Measurements from ENCODE around the gene TNFRSF1A. TPM values are rescaled to one million over a fixed set of nuclear protein-coding genes. Genes with fewer than 3 reads are reported as not detected.

Gene TNFRSF1A
- total and polyA plus RNA-seq, 10 donors = 22.5 to 578 (median 211) TPM

DNA sequence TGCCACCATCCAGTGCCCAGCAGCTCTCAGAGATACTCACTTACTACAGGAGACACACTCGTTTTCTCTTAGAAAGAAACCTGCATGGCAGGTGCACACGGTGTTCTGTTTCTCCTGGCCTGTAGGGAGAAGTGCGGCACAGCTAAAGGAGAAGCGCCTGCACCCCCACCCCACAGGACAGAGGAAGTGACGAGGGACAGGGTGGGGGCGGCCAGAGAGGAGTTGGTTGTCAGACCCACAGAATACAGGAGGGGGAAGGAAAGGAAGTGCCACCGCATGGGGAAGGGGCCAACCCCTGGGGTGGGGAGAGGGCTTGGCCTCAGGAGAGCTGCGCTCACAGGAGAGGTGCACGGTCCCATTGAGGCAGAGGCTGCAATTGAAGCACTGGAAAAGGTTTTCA is 8.8 kb downstream of the TNFRSF1A start:
- Histone ChIP-seq H3K9me3 (no peaks in the 10 kb centered on the region), H3K36me3 (peaks cover 2 to 72% (median 66%) of the 10 kb centered on the region in 6 donors), H3K4me1 (peaks cover 72 to 100% (median 97%) of the 10 kb centered on the region in 6 donors), H3K4me3 (peak overlapping the region in 3 of 8 donors; percentile 13 to 89 (median 15)), H3K27me3 (replicated peaks in 1 of 7) (peaks cover 0 to 63% (median 0%) of the 10 kb centered on the region in 7 donors), H3K27ac (peak overlapping the region; percentile 57 to 99 (median 96))
- TF ChIP-seq, protein P1, sequence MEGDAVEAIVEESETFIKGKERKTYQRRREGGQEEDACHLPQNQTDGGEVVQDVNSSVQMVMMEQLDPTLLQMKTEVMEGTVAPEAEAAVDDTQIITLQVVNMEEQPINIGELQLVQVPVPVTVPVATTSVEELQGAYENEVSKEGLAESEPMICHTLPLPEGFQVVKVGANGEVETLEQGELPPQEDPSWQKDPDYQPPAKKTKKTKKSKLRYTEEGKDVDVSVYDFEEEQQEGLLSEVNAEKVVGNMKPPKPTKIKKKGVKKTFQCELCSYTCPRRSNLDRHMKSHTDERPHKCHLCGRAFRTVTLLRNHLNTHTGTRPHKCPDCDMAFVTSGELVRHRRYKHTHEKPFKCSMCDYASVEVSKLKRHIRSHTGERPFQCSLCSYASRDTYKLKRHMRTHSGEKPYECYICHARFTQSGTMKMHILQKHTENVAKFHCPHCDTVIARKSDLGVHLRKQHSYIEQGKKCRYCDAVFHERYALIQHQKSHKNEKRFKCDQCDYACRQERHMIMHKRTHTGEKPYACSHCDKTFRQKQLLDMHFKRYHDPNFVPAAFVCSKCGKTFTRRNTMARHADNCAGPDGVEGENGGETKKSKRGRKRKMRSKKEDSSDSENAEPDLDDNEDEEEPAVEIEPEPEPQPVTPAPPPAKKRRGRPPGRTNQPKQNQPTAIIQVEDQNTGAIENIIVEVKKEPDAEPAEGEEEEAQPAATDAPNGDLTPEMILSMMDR (IDR thresholded peaks at IDR 0.05 in 8 of 11, conservative IDR thresholded peaks at IDR 0.05 in 3 of 11) = peak in 1 of 11 experiments; percentile 35
- TF ChIP-seq POLR2A (IDR thresholded peaks at IDR 0.05) (no peak), POLR2AphosphoS5 (IDR thresholded peaks at IDR 0.05) (peak; percentile 36 to 69 (median 58))
- intact Hi-C loops (cut with DNase I; ENCODE audit: low total_unique reads) = loop anchor here (10.0 kb wide), 2 partner anchors 132 to 212 kb away; no protein-coding TSS in a partner anchor
- peak; percentile 92 for DNase-seq
- WGBS, 5 donors = 34 to 62% (median 50%) methylated on average over 9 of the region's 9 CpGs

DNA sequence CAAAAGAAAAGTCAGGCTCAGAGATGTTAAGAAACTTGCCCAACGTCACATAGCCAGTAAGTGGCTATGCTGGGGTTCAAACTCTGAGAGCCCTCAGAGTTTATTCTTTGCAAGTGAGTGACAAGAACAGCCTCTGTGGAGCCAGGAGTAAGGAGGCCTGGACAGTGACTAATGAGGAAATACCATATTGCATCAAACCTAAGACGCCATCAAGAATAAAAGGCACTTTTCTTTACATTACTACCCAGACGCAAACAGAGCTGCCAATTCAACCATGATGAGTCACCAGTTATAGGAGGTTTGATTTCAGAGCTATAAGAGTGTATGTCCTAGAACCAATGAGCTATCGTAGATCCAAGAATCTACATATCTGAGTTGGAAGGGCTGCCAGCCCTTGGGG is 9.4 kb downstream of the TNFRSF1A start:
- TF ChIP-seq POLR2A (IDR thresholded peaks at IDR 0.05) = no peak
- no peak for DNase-seq
- peak overlapping the region in 2 of 8 donors; percentile 13 to 89 for H3K4me3 ChIP-seq
- no peaks in the 10 kb centered on the region for H3K9me3 ChIP-seq
- H3K27ac ChIP-seq = peak overlapping the region in 7 of 8 donors; percentile 94 to 99 (median 97)
- 56 to 74% (median 61%) methylated on average over 4 of the region's 4 CpGs for WGBS, 5 donors
- intact Hi-C loops (cut with DNase I; ENCODE audit: low total_unique reads) = loop anchor here (10.0 kb wide), 2 partner anchors 132 to 212 kb away; no protein-coding TSS in a partner anchor
- peaks cover 0 to 69% (median 0%) of the 10 kb centered on the region in 7 donors for H3K27me3 ChIP-seq (replicated peaks in 1 of 7)
- peaks cover 70 to 100% (median 97%) of the 10 kb centered on the region in 6 donors for H3K4me1 ChIP-seq
- peaks cover 2 to 77% (median 71%) of the 10 kb centered on the region in 6 donors for H3K36me3 ChIP-seq

DNA sequence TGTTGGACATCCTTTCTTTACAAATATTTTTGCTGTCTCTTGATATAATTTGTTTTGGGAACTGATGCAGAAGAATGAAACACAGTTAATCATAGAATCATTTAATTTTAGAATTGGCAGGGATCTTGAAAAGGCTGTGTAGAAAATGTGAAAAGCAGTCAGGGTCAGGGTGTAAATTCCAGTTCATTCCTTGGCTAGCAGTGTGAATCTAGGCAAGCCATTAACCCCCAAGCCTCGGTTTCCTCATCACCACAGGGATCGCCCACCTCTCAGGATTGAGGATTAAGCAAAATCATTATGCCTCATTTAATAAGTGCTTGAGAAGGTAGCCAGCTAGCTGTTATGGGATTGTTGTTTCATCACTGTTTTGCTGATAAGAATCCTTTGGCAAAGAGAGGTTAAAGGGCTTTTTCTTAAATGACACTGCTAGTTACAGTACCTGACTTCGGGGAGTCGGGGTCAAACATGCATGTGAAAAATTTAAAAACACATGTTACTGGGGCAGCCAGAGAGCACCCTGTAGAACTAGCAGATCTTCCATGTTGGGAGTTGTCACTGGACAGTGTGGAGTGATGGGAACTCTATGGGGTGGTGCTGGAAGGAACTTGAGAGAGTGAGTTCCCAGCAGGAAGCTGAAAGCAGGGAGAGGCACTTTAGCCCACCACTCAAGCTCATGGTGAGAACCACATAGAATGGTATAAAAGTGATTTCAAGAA is 10.7 kb downstream of the TNFRSF1A start:
- intact Hi-C loops (cut with DNase I; ENCODE audit: low total_unique reads) = loop anchor here (10.0 kb wide), 2 partner anchors 134 to 214 kb away; no protein-coding TSS in a partner anchor
- no peak overlapping the region for H3K4me3 ChIP-seq
- 71 to 90% (median 87%) methylated on average over 4 of the region's 4 CpGs for WGBS, 5 donors
- DNase-seq = no peak
- H3K27ac ChIP-seq = peak overlapping the region in 7 of 8 donors; percentile 41 to 99 (median 96)
- no peaks in the 10 kb centered on the region for H3K9me3 ChIP-seq
- H3K4me1 ChIP-seq = peaks cover 69 to 100% (median 97%) of the 10 kb centered on the region in 6 donors
- H3K27me3 ChIP-seq (replicated peaks in 1 of 7) = peaks cover 0 to 70% (median 2%) of the 10 kb centered on the region in 7 donors
- TF ChIP-seq, protein P1 (IDR thresholded peaks at IDR 0.05 in 8 of 11, conservative IDR thresholded peaks at IDR 0.05 in 3 of 11) = no peak
- TF ChIP-seq POLR2A (IDR thresholded peaks at IDR 0.05) (no peak), POLR2AphosphoS5 (IDR thresholded peaks at IDR 0.05) (no peak)
- H3K36me3 ChIP-seq = peaks cover 2 to 90% (median 73%) of the 10 kb centered on the region in 6 donors

DNA sequence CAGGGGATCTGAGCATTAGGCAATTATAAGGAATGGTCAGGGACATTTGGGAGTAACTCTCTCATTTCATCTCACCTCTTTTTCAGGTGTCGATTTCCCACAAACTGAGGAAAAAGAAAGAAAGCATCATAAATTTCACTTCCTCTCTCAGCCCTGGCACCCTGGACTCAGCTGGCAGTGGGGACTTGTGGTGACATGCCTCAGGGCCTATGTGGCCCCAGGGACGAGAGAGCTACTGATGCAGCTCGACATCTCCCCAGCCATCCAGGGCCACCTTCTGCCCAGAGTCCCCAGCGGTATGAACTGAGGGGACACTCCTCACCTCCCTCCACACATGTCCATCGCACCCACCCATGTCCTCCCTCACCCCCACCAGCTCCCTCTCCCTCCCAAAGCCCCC is 11.7 kb downstream of the TNFRSF1A start:
- intact Hi-C loops (cut with DNase I; ENCODE audit: low total_unique reads) = loop anchor here (10.0 kb wide), 2 partner anchors 135 to 215 kb away; no protein-coding TSS in a partner anchor
- Histone ChIP-seq H3K4me1 (peaks cover 65 to 100% (median 97%) of the 10 kb centered on the region in 6 donors), H3K36me3 (peaks cover 2 to 93% (median 73%) of the 10 kb centered on the region in 6 donors)

More for the DNA sequence above, 11.7 kb downstream of the TNFRSF1A start:
- Histone ChIP-seq H3K27ac (peak overlapping the region in 5 of 8 donors; percentile 17 to 99 (median 98)), H3K9me3 (no peaks in the 10 kb centered on the region), H3K27me3 (replicated peaks in 1 of 7) (peaks cover 0 to 73% (median 2%) of the 10 kb centered on the region in 7 donors), H3K4me3 (no peak overlapping the region)
- peak; percentile 87 for DNase-seq
- 44 to 73% (median 66%) methylated on average over 5 of the region's 5 CpGs for WGBS, 5 donors
- peak; percentile 37 to 59 (median 43) for TF ChIP-seq POLR2AphosphoS5 (IDR thresholded peaks at IDR 0.05)
- TF ChIP-seq, protein P1 (IDR thresholded peaks at IDR 0.05 in 8 of 11, conservative IDR thresholded peaks at IDR 0.05 in 3 of 11) = no peak

All from spleen (tissue), 11 donors.